ENCODE data around the gene NRXN3.

Gene NRXN3

DNA sequence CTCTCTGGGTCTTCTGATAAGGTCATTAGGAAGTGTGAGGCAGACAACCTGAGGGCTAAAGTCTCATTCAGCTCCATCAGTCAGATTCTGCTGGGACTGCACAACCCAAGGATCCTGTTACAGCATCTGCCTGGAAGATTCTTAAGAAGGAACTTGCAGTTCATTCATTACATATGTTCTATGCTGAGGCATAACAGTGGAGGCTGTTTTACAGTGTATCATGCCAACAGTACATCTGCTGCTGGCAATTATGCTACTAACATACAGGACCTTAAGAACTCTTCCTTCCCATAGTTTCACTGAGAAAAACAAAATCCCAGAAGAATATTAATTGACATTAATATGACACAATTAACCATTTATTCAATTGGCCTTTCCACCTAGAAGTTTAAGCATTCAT is 1072.5 kb downstream of the NRXN3 start:
- Histone ChIP-seq H3F3A (ENCODE audit: insufficient read depth, low read length) (no peaks in the 10 kb centered on the region), H3K9me3 (ENCODE audit: low read length) (no peaks in the 10 kb centered on the region), H3K9me2 (ENCODE audit: low read depth, low read length) (no peaks in the 10 kb centered on the region), H3K79me2 (ENCODE audit: insufficient read depth, low read length) (no peaks in the 10 kb centered on the region), H3K36me3 (ENCODE audit: insufficient read depth, low read length) (no peaks in the 10 kb centered on the region), H3K4me2 (ENCODE audit: low read length) (no peak overlapping the region), H3K4me1 (ENCODE audit: insufficient read depth, low read length, severe bottlenecking) (no peaks in the 10 kb centered on the region), H3K27me3 (ENCODE audit: insufficient read depth, low read length) (no peaks in the 10 kb centered on the region), H3K4me3 (ENCODE audit: low read depth, low read length, poor library complexity, severe bottlenecking) (no peak overlapping the region), H3K27ac (ENCODE audit: low read depth, low read length, poor library complexity, severe bottlenecking) (no peak overlapping the region), H2AFZ (ENCODE audit: low read length) (no peak overlapping the region), H4K20me1 (ENCODE audit: insufficient read depth, low read length) (no peaks in the 10 kb centered on the region), H3K9ac (ENCODE audit: low read length) (no peak overlapping the region)
- TF ChIP-seq, protein P1, sequence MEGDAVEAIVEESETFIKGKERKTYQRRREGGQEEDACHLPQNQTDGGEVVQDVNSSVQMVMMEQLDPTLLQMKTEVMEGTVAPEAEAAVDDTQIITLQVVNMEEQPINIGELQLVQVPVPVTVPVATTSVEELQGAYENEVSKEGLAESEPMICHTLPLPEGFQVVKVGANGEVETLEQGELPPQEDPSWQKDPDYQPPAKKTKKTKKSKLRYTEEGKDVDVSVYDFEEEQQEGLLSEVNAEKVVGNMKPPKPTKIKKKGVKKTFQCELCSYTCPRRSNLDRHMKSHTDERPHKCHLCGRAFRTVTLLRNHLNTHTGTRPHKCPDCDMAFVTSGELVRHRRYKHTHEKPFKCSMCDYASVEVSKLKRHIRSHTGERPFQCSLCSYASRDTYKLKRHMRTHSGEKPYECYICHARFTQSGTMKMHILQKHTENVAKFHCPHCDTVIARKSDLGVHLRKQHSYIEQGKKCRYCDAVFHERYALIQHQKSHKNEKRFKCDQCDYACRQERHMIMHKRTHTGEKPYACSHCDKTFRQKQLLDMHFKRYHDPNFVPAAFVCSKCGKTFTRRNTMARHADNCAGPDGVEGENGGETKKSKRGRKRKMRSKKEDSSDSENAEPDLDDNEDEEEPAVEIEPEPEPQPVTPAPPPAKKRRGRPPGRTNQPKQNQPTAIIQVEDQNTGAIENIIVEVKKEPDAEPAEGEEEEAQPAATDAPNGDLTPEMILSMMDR (IDR thresholded peaks at IDR 0.05; ENCODE audit: low read length), result no peak
- no peak for TF ChIP-seq EZH2 (IDR thresholded peaks at IDR 0.05; ENCODE audit: borderline replicate concordance, low read length)

GRCh38 chr14:79246173-79246572 is 1076.0 kb downstream of the NRXN3 start:
- Histone ChIP-seq H2AFZ (ENCODE audit: low read length) (no peak overlapping the region), H3K27ac (ENCODE audit: low read depth, low read length, poor library complexity, severe bottlenecking) (no peak overlapping the region), H3K9me3 (ENCODE audit: low read length) (no peaks in the 10 kb centered on the region), H3K27me3 (ENCODE audit: insufficient read depth, low read length) (no peaks in the 10 kb centered on the region), H3K9me2 (ENCODE audit: low read depth, low read length) (no peaks in the 10 kb centered on the region), H3K36me3 (ENCODE audit: insufficient read depth, low read length) (no peaks in the 10 kb centered on the region), H3K9ac (ENCODE audit: low read length) (no peak overlapping the region), H3F3A (ENCODE audit: insufficient read depth, low read length) (no peaks in the 10 kb centered on the region), H3K4me1 (ENCODE audit: insufficient read depth, low read length, severe bottlenecking) (no peaks in the 10 kb centered on the region), H4K20me1 (ENCODE audit: insufficient read depth, low read length) (no peaks in the 10 kb centered on the region), H3K4me2 (ENCODE audit: low read length) (no peak overlapping the region), H3K4me3 (ENCODE audit: low read depth, low read length, poor library complexity, severe bottlenecking) (no peak overlapping the region), H3K79me2 (ENCODE audit: insufficient read depth, low read length) (no peaks in the 10 kb centered on the region)
- TF ChIP-seq, protein P1 (IDR thresholded peaks at IDR 0.05; ENCODE audit: low read length), result no peak
- TF ChIP-seq EZH2 (IDR thresholded peaks at IDR 0.05; ENCODE audit: borderline replicate concordance, low read length), result no peak

GRCh38 chr14:79248126-79248525 is 1078.0 kb downstream of the NRXN3 start:
- H3K4me3 ChIP-seq (ENCODE audit: low read depth, low read length, poor library complexity, severe bottlenecking), result no peak overlapping the region
- H3K36me3 ChIP-seq (ENCODE audit: insufficient read depth, low read length), result no peaks in the 10 kb centered on the region
- no peaks in the 10 kb centered on the region for H3K4me1 ChIP-seq (ENCODE audit: insufficient read depth, low read length, severe bottlenecking)
- H3K9ac ChIP-seq (ENCODE audit: low read length), result no peak overlapping the region
- no peaks in the 10 kb centered on the region for H4K20me1 ChIP-seq (ENCODE audit: insufficient read depth, low read length)
- H3K4me2 ChIP-seq (ENCODE audit: low read length), result no peak overlapping the region
- no peaks in the 10 kb centered on the region for H3K9me3 ChIP-seq (ENCODE audit: low read length)
- H3K79me2 ChIP-seq (ENCODE audit: insufficient read depth, low read length), result no peaks in the 10 kb centered on the region
- no peak overlapping the region for H2AFZ ChIP-seq (ENCODE audit: low read length)
- no peaks in the 10 kb centered on the region for H3K9me2 ChIP-seq (ENCODE audit: low read depth, low read length)
- no peaks in the 10 kb centered on the region for H3F3A ChIP-seq (ENCODE audit: insufficient read depth, low read length)
- no peaks in the 10 kb centered on the region for H3K27me3 ChIP-seq (ENCODE audit: insufficient read depth, low read length)
- H3K27ac ChIP-seq (ENCODE audit: low read depth, low read length, poor library complexity, severe bottlenecking), result no peak overlapping the region
- TF ChIP-seq, protein P1 (IDR thresholded peaks at IDR 0.05; ENCODE audit: low read length), result no peak
- no peak for TF ChIP-seq EZH2 (IDR thresholded peaks at IDR 0.05; ENCODE audit: borderline replicate concordance, low read length)

Data from OCI-LY1 (cell line).